Common myeloid progenitor, CD34-positive (primary cell): ENCODE measurements around the gene GRID2.

Experiments
- CTCF ChIA-PET: fragments of 350-600 bp; sonication (Branson Sonifier 250); formaldehyde crosslinking; loops from one replicate; lab custom pipeline; 2021; ENCODE audit warnings: antibody characterized with exemption; lab: Charles Lee
- POLR2A ChIA-PET: fragments of 350-600 bp; sonication (Branson Sonifier 250); formaldehyde crosslinking; loops from one replicate; lab custom pipeline; 2021; ENCODE audit warnings: antibody characterized with exemption; lab: Charles Lee
- DNase-seq, 3 donors: peaks; one replicate each; pipeline versions ENCODE4 v3.0.0 to v3.0.0-alpha.2; 2013
- H3K27ac ChIP-seq, 2 experiments: 1 replicate in 1 of 2; 2 replicates in 1 of 2; pipeline ENCODE4 v1.7.0; 2013; ENCODE audit warnings: inconsistent platforms in 2 of 2, low read length in 2 of 2, mild to moderate bottlenecking in 2 of 2, low read depth in 1 of 2, moderate library complexity in 1 of 2; ENCODE audit not compliant: severe bottlenecking in 2 of 2, insufficient read depth in 1 of 2, poor library complexity in 1 of 2
- H3K27me3 ChIP-seq, 5 experiments: replicated peaks in 2 of 5; 1 replicate in 3 of 5; 2 replicates in 2 of 5; pipeline versions ENCODE4 v1.6.1 to v1.7.0; 2013; ENCODE audit warnings: low read length in 4 of 5, mild to moderate bottlenecking in 2 of 5, moderate library complexity in 2 of 5, inconsistent platforms in 1 of 5; ENCODE audit not compliant: insufficient read depth in 5 of 5, control insufficient read depth in 4 of 5
- H3K36me3 ChIP-seq, 4 experiments: 1 replicate in 2 of 4; 2 replicates in 2 of 4; pipeline versions ENCODE4 v1.6.1 to v1.7.0; 2013; ENCODE audit warnings: low read length in 3 of 4, control low read depth in 1 of 4, mild to moderate bottlenecking in 1 of 4; ENCODE audit not compliant: control insufficient read depth in 4 of 4, insufficient read depth in 4 of 4
- H3K4me1 ChIP-seq, 4 experiments: 1 replicate in 3 of 4; 2 replicates in 1 of 4; pipeline versions ENCODE4 v1.6.1 to v1.7.1; 2013; ENCODE audit warnings: low read length in 3 of 4, mild to moderate bottlenecking in 3 of 4, control low read depth in 1 of 4, inconsistent platforms in 1 of 4, moderate library complexity in 1 of 4; ENCODE audit not compliant: control insufficient read depth in 4 of 4, insufficient read depth in 4 of 4; ENCODE audit errors: control extremely low read depth in 1 of 4
- H3K4me3 ChIP-seq, 7 experiments: 1 replicate in 4 of 7; 2 replicates in 3 of 7; pipeline versions ENCODE4 v1.5.1 to v1.7.0; 2013; ENCODE audit warnings: mild to moderate bottlenecking in 7 of 7, low read length in 6 of 7, moderate library complexity in 6 of 7, inconsistent platforms in 2 of 7, low read depth in 2 of 7, control low read depth in 1 of 7; ENCODE audit not compliant: insufficient read depth in 4 of 7, control insufficient read depth in 1 of 7; ENCODE audit errors: extremely low read depth in 1 of 7
- H3K9me3 ChIP-seq, 5 experiments: 1 replicate in 4 of 5; 2 replicates in 1 of 5; pipeline versions ENCODE4 v1.6.1 to v1.7.1; 2013; ENCODE audit warnings: low read length in 4 of 5, mild to moderate bottlenecking in 2 of 5, inconsistent platforms in 1 of 5, low read depth in 1 of 5, moderate library complexity in 1 of 5; ENCODE audit not compliant: control insufficient read depth in 4 of 5, insufficient read depth in 2 of 5; ENCODE audit errors: control extremely low read depth in 1 of 5
- WGBS: methylation state at CpG from one replicate; pipeline ENCODE4 v1.1.5; 2013; ENCODE audit not compliant: insufficient coverage; 5-methylcytosine and 5-hydroxymethylcytosine counted together

Gene GRID2

GRCh38 chr4:92262371-92262770 is 41.4 kb upstream of the GRID2 start:
- 100% methylated on average over 2 of the region's 2 CpGs for WGBS
- H3K27me3 ChIP-seq: no peaks in the 10 kb centered on the region
- no peaks in the 10 kb centered on the region for H3K4me1 ChIP-seq
- no peaks in the 10 kb centered on the region for H3K9me3 ChIP-seq
- no peak overlapping the region for H3K27ac ChIP-seq
- no peaks in the 10 kb centered on the region for H3K36me3 ChIP-seq
- no peak overlapping the region for H3K4me3 ChIP-seq
- DNase-seq: no peak
- CTCF ChIA-PET: no interaction called here
- POLR2A ChIA-PET: no interaction called here

GRCh38 chr4:92263010-92263409 is 40.8 kb upstream of the GRID2 start:
- Histone ChIP-seq H3K9me3 (no peaks in the 10 kb centered on the region), H3K27me3 (no peaks in the 10 kb centered on the region), H3K4me1 (no peaks in the 10 kb centered on the region), H3K36me3 (no peaks in the 10 kb centered on the region), H3K4me3 (no peak overlapping the region), H3K27ac (no peak overlapping the region)
- ChIA-PET CTCF (no interaction called here), POLR2A (interaction anchor here (0.7 kb wide), 1 partner anchor 636 kb away, joined by 3 read pairs; no protein-coding TSS in a partner anchor)
- WGBS: no CpG with 5 or more reads among the region's 2 CpGs
- DNase-seq: no peak

- no peaks in the 10 kb centered on the region for H3K4me1 ChIP-seq
- H3K9me3 ChIP-seq: no peaks in the 10 kb centered on the region
- no peak overlapping the region for H3K27ac ChIP-seq
- WGBS: 100% methylated on average over 1 of the region's 1 CpG
- H3K27me3 ChIP-seq: no peaks in the 10 kb centered on the region
- H3K36me3 ChIP-seq: no peaks in the 10 kb centered on the region
- no peak overlapping the region for H3K4me3 ChIP-seq
- POLR2A ChIA-PET: interaction anchor here (0.7 kb wide), 1 partner anchor 636 kb away, joined by 3 read pairs; no protein-coding TSS in a partner anchor
- DNase-seq: no peak
- CTCF ChIA-PET: no interaction called here
Measured at GRCh38 chr4:92263575-92263974, 40.2 kb upstream of the GRID2 start.

- no peak overlapping the region for H3K4me3 ChIP-seq
- H3K36me3 ChIP-seq: no peaks in the 10 kb centered on the region
- H3K9me3 ChIP-seq: no peaks in the 10 kb centered on the region
- no peak for DNase-seq
- WGBS: 100% methylated on average over 2 of the region's 3 CpGs
- H3K27me3 ChIP-seq: no peaks in the 10 kb centered on the region
- H3K4me1 ChIP-seq: no peaks in the 10 kb centered on the region
- no peak overlapping the region for H3K27ac ChIP-seq
- CTCF ChIA-PET: no interaction called here
- POLR2A ChIA-PET: no interaction called here
Measured at GRCh38 chr4:92264163-92264562, 39.6 kb upstream of the GRID2 start.

- WGBS: 78% methylated on average over 1 of the region's 1 CpG
- H3K4me1 ChIP-seq: no peaks in the 10 kb centered on the region
Measured at GRCh38 chr4:92265021-92265420, 38.7 kb upstream of the GRID2 start.

GRCh38 chr4:92265798-92266197 is 38.0 kb upstream of the GRID2 start:
- Histone ChIP-seq H3K27ac (no peak overlapping the region), H3K9me3 (no peaks in the 10 kb centered on the region), H3K36me3 (no peaks in the 10 kb centered on the region), H3K27me3 (no peaks in the 10 kb centered on the region), H3K4me3 (no peak overlapping the region), H3K4me1 (no peaks in the 10 kb centered on the region)
- ChIA-PET POLR2A (no interaction called here), CTCF (no interaction called here)
- DNase-seq: no peak

More at GRCh38 chr4:92265021-92265420, 38.7 kb upstream of the GRID2 start:
- H3K4me3 ChIP-seq: no peak overlapping the region
- no peaks in the 10 kb centered on the region for H3K36me3 ChIP-seq
- ChIA-PET POLR2A (no interaction called here), CTCF (interaction anchor here (0.6 kb wide), 1 partner anchor 1732 kb away, joined by 3 read pairs; no protein-coding TSS in a partner anchor)
- H3K27me3 ChIP-seq: no peaks in the 10 kb centered on the region
- no peak overlapping the region for H3K27ac ChIP-seq
- DNase-seq: no peak
- no peaks in the 10 kb centered on the region for H3K9me3 ChIP-seq

- Histone ChIP-seq H3K4me1 (no peaks in the 10 kb centered on the region), H3K27ac (no peak overlapping the region), H3K4me3 (no peak overlapping the region), H3K27me3 (no peaks in the 10 kb centered on the region), H3K36me3 (no peaks in the 10 kb centered on the region), H3K9me3 (no peaks in the 10 kb centered on the region)
- CTCF ChIA-PET: no interaction called here
- POLR2A ChIA-PET: no interaction called here
- WGBS: no CpG with 5 or more reads among the region's 3 CpGs
- no peak for DNase-seq
Measured at GRCh38 chr4:92266521-92266920, 37.2 kb upstream of the GRID2 start.
